BLaER1 (cell line): Measurements from ENCODE around the gene CD99L2.

Source experiments
- H3K27ac ChIP-seq: shearing (Covaris generic); formaldehyde crosslinking; 2 replicates; pipeline ENCODE4 v1.8.1; 2022
- H3K27me3 ChIP-seq: shearing (Covaris generic); formaldehyde crosslinking; 2 replicates; pipeline ENCODE4 v1.8.1; 2022
- H3K36me3 ChIP-seq: shearing (Covaris generic); formaldehyde crosslinking; 2 replicates; pipeline ENCODE4 v1.8.1; 2022
- H3K4me1 ChIP-seq: shearing (Covaris generic); formaldehyde crosslinking; 2 replicates; pipeline ENCODE4 v1.8.1; 2022
- H3K4me2 ChIP-seq: shearing (Covaris generic); formaldehyde crosslinking; 2 replicates; pipeline ENCODE4 v1.8.1; 2022
- H3K4me3 ChIP-seq: shearing (Covaris generic); formaldehyde crosslinking; 2 replicates; pipeline ENCODE4 v1.8.1; 2022
- H3K9ac ChIP-seq: shearing (Covaris generic); formaldehyde crosslinking; 2 replicates; pipeline ENCODE4 v1.8.1; 2022
- H3K9me3 ChIP-seq: shearing (Covaris generic); formaldehyde crosslinking; 2 replicates; pipeline ENCODE4 v1.8.1; 2022
- H4K20me1 ChIP-seq: shearing (Covaris generic); formaldehyde crosslinking; 2 replicates; pipeline ENCODE4 v1.8.1; 2022
- Cebpa-rat ChIP-seq: shearing (Covaris generic); IDR thresholded peaks from 2 replicates; pipeline ENCODE4 v1.8.1; 2022

The CD99L2 gene

DNA sequence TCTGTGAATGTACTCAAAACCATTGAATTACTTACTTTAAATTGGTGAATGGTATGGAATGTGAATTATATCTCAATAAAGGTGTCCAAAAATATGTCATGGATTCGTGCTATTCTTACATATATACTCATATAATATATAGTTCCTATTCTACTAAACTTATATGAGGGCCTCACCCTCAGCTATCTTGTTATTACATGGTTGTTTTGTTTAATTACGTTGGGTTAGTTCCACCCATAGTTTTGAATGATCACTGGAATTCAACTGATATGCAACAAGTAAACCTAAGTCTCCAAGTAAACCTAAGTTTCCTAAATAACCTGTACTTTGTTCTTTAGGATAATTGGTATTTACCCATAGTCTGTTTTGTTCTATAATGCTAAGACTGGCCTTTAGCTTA lies 30.6 kb upstream of the CD99L2 start:
- H3K4me1 ChIP-seq = no peaks in the 10 kb centered on the region; the same call in 1 of the 2 replicates
- H3K27me3 ChIP-seq = no peaks in the 10 kb centered on the region
- H3K4me3 ChIP-seq = no peak overlapping the region
- no peak overlapping the region for H3K9ac ChIP-seq
- TF ChIP-seq Cebpa-rat = no peak
- no peak overlapping the region for H3K4me2 ChIP-seq
- no peaks in the 10 kb centered on the region for H3K36me3 ChIP-seq
- no peaks in the 10 kb centered on the region for H3K9me3 ChIP-seq
- no peaks in the 10 kb centered on the region for H4K20me1 ChIP-seq
- H3K27ac ChIP-seq = no peak overlapping the region

DNA sequence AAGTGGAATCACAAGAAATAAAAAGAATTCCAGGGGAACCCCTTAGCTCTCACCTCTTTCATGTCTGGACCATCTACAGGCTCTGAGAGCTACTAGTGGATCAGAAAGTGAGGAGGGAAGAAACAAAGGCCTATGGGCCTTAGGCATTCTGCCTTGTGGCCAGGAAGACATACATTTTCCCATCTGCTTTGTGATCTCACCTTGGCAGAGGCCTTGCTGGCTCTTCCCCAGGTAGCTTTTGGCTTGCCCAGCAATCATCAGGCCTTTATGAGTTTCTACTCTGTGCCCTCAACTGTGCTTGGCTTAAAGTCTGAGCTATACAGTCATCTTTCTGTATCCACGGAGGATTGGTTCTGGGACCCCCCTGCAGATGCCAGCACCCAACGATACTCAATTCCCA lies 28.3 kb upstream of the CD99L2 start:
- no peak for TF ChIP-seq Cebpa-rat
- Histone ChIP-seq H3K4me1 (no peaks in the 10 kb centered on the region), H3K4me2 (no peak overlapping the region), H4K20me1 (no peaks in the 10 kb centered on the region), H3K4me3 (no peak overlapping the region), H3K27ac (no peak overlapping the region), H3K9me3 (no peaks in the 10 kb centered on the region), H3K9ac (no peak overlapping the region), H3K36me3 (no peaks in the 10 kb centered on the region), H3K27me3 (no peaks in the 10 kb centered on the region)

DNA sequence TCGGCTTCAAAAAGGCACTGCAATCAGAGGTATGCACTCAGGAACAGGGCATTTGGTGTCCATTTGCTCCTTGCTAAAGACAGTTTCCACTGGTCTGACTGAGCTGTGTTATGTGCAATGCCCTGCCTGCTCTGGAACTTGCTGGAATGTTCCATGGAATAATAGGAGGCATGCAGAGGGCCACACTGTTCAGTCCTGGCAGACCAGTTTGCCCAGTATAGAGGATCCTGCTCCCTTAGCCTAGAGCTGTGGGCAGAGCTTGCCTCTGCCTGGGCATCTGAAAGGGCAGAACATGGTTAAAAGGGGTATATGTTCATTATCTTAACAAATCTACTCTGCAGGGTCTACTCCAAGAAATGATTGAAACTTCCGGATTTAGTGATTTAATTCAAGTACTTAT lies 27.8 kb upstream of the CD99L2 start:
- TF ChIP-seq Cebpa-rat = no peak
- Histone ChIP-seq H3K9me3 (no peaks in the 10 kb centered on the region), H3K4me1 (no peaks in the 10 kb centered on the region), H3K27me3 (no peaks in the 10 kb centered on the region), H3K4me3 (no peak overlapping the region), H3K27ac (no peak overlapping the region), H4K20me1 (no peaks in the 10 kb centered on the region), H3K9ac (no peak overlapping the region), H3K36me3 (no peaks in the 10 kb centered on the region), H3K4me2 (no peak overlapping the region)

DNA sequence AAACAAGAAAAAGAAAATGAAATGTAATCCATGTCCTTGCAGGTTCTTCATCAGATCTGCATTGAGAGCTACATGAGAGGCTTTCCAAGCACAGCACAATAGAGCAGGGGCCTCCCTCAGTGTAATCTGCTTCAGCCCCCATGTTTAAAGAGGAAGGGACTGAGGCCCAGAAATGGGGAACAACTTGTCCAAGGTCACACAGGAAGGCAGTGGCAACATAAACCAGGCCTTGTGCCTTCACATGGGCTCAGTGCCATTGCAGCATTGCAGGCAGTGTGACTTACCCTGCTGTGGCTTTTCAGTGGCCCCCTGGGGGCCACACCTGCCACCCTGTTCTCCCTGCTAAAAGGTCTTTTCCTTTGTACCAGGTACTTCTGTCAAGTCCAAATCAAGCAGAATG lies 20.9 kb upstream of the CD99L2 start:
- no peaks in the 10 kb centered on the region for H3K27me3 ChIP-seq
- no peaks in the 10 kb centered on the region for H3K36me3 ChIP-seq
- H4K20me1 ChIP-seq = no peaks in the 10 kb centered on the region
- no peak overlapping the region for H3K27ac ChIP-seq
- no peak for TF ChIP-seq Cebpa-rat
- no peak overlapping the region for H3K9ac ChIP-seq
- no peak overlapping the region for H3K4me2 ChIP-seq
- H3K4me1 ChIP-seq = no peaks in the 10 kb centered on the region
- H3K4me3 ChIP-seq = no peak overlapping the region
- H3K9me3 ChIP-seq = no peaks in the 10 kb centered on the region

DNA sequence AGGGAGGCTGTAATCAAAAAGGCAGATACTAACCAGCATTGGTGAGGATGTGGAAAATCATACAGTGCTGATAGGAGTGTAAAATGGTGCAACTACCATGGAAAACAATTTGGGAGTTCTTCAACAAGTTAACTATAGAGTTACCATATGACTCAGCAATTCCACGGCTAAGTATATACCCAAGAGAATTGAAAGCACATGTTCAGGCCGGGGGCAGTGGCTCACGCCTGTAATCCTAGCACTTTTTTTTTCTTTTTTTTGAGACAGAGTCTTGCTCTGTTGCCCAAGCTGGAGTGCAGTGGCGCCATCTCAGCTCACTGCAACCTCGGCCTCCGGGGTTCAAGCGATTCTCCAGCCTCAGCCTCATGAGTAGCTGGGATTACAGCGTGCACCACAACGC lies 15.0 kb upstream of the CD99L2 start:
- Histone ChIP-seq H3K27ac (no peak overlapping the region), H3K9me3 (no peaks in the 10 kb centered on the region), H3K27me3 (no peaks in the 10 kb centered on the region), H3K4me1 (no peaks in the 10 kb centered on the region), H3K36me3 (no peaks in the 10 kb centered on the region), H4K20me1 (no peaks in the 10 kb centered on the region), H3K9ac (no peak overlapping the region), H3K4me3 (no peak overlapping the region), H3K4me2 (no peak overlapping the region)
- no peak for TF ChIP-seq Cebpa-rat

DNA sequence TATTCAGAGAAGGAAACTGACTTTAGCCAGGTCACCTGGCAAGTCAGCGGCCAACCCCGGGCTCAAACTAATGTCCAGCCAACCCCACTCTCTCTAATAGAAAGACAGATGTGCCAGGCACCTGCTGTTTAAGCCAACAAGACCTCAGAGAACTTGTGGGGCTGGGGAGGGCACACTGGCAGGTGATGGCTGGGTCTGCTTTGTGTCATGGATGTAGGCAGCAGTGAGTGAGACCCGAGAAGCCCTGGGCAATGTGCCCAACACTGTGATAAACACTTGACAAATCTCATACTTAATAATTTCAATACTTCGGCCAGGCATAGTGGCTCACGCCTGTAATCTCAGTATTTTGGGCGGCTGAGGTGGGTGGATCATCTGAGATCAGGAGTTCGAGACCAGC lies 9.0 kb upstream of the CD99L2 start:
- Histone ChIP-seq H3K36me3 (no peaks in the 10 kb centered on the region), H3K4me1 (peaks cover 13% of the 10 kb centered on the region)

DNA sequence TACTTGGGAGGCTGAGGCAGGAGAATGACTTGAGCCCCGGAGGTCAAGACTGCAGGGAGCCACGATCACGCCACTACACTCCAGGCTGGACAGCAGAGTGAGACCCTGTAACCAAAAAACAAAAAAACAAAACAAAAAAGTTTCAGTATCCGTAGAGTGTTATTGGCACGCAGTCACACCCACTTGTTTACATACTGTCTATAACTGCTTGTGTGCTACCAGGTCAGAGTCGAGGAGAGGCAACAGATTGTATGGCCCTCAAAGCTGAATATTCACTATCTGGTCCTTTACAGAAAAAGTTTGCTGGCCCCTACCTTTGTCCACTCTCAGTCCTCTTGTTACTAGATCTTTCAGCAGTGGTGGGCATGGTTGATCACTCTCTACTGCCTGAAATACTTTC lies 8.2 kb upstream of the CD99L2 start:
- Histone ChIP-seq H4K20me1 (no peaks in the 10 kb centered on the region), H3K9me3 (no peaks in the 10 kb centered on the region), H3K4me2 (no peak overlapping the region), H3K36me3 (no peaks in the 10 kb centered on the region), H3K9ac (no peak overlapping the region), H3K4me1 (peaks cover 13% of the 10 kb centered on the region), H3K4me3 (no peak overlapping the region), H3K27ac (no peak overlapping the region), H3K27me3 (no peaks in the 10 kb centered on the region)
- no peak for TF ChIP-seq Cebpa-rat

More for the DNA sequence above, 9.0 kb upstream of the CD99L2 start:
- no peak overlapping the region for H3K4me2 ChIP-seq
- H3K27ac ChIP-seq = no peak overlapping the region
- H3K4me3 ChIP-seq = no peak overlapping the region
- no peaks in the 10 kb centered on the region for H3K9me3 ChIP-seq
- TF ChIP-seq Cebpa-rat = no peak
- no peaks in the 10 kb centered on the region for H3K27me3 ChIP-seq
- no peak overlapping the region for H3K9ac ChIP-seq
- no peaks in the 10 kb centered on the region for H4K20me1 ChIP-seq

DNA sequence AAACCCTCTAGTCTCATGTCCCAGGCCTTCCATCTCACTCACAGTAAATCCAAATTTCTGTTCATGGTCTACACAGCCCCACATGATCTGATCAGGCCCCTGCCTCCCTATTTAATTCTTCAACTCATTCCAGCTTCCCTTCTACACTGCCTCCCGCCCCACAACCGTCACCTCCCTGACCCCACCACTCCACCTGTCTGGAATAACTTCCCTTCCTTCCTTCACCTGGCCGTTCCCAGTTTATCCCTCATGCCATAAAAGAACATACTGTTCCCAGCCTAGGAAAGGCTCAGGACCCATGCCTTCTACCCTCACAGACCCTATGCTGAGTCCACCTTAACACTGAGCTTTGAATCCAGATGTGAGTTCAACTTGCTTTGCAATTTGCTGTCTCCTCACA lies 6.8 kb upstream of the CD99L2 start:
- Histone ChIP-seq H3K4me2 (peak overlapping the region; percentile 41; the same call in 1 of the 2 replicates), H3K9ac (no peak overlapping the region), H3K4me1 (peaks cover 13% of the 10 kb centered on the region), H3K36me3 (no peaks in the 10 kb centered on the region), H3K4me3 (no peak overlapping the region), H3K9me3 (no peaks in the 10 kb centered on the region), H3K27ac (no peak overlapping the region), H4K20me1 (no peaks in the 10 kb centered on the region), H3K27me3 (no peaks in the 10 kb centered on the region)
- TF ChIP-seq Cebpa-rat = no peak

DNA sequence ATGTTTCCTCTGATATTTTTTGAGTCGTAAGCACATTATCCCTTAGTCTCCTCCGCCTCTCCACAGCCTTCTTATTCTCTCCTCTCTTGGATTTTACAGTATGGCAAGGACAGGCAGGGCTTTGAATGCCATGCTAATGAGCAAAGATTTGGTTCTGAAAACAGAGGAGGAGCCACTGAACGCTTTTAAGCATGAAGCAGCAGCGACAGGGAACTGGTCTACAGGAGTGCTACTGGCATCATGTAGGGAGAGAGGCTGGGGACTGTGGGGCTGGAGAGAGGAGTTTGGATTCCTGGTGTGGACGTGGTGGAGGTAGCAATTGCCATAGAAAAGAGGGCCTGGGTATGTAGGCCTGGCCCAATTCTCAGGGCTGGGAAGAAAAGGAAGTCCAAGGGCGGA lies 4.6 kb upstream of the CD99L2 start:
- Histone ChIP-seq H3K9ac (no peak overlapping the region), H3K4me1 (peaks cover 13% of the 10 kb centered on the region), H4K20me1 (no peaks in the 10 kb centered on the region), H3K9me3 (no peaks in the 10 kb centered on the region), H3K4me3 (no peak overlapping the region), H3K27me3 (no peaks in the 10 kb centered on the region), H3K36me3 (no peaks in the 10 kb centered on the region), H3K4me2 (no peak overlapping the region), H3K27ac (no peak overlapping the region)
- TF ChIP-seq Cebpa-rat = no peak

DNA sequence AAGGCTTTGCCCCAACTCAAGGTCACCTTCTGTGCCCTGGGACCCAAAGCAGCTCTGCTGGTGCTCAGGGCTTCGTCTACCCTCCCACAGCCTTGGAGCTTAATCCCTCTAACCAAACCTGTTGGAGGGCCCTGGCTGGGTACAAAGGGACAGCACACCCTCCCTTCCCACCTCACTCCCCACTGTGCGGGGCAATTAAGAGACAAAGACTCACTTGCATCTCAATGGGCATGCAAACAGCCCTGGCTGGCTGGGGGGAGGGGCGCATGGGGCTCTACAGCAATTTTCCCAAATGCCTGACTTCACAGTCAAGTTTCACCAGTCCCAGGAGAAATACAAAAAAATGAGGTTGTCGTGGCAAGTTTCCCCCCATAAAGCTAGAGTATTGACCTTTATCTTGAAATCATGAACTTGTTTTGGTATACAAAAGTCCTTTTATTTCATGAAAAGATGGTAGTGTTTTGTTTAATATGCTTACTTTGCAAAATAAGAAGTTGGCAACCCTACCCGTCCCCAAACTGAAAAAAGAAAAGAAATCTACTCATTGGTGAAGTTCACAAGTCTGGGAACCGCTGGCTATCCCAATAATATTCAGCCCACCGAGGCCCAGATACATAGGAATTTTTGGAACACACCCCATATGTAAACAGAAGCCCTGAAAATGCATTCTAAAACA lies 4.1 kb upstream of the CD99L2 start:
- H3K9ac ChIP-seq = no peak overlapping the region

More for the DNA sequence above, 4.1 kb upstream of the CD99L2 start:
- Histone ChIP-seq H3K4me3 (no peak overlapping the region), H3K27me3 (no peaks in the 10 kb centered on the region), H4K20me1 (no peaks in the 10 kb centered on the region), H3K36me3 (no peaks in the 10 kb centered on the region), H3K9me3 (no peaks in the 10 kb centered on the region), H3K4me2 (no peak overlapping the region), H3K4me1 (peaks cover 13% of the 10 kb centered on the region), H3K27ac (no peak overlapping the region)
- no peak for TF ChIP-seq Cebpa-rat
